ENCODE results near the gene RAPGEF1.

The RAPGEF1 gene

GRCh38 chr9:131706608-131706970 lies 33.3 kb downstream of the RAPGEF1 start:
- DNase-seq (ENCODE audit: low read depth in 3 of 3): no peak

- DNase-seq (ENCODE audit: low read depth in 3 of 3): no peak
Observed at GRCh38 chr9:131704988-131705387, 34.9 kb downstream of the RAPGEF1 start.

- no peak for DNase-seq (ENCODE audit: low read depth in 3 of 3)
Observed at GRCh38 chr9:131704141-131704983, 35.5 kb downstream of the RAPGEF1 start.

- no peak for DNase-seq (ENCODE audit: low read depth in 3 of 3)
Observed at GRCh38 chr9:131703697-131704096, 36.2 kb downstream of the RAPGEF1 start.

GRCh38 chr9:131702911-131703310 lies 37.0 kb downstream of the RAPGEF1 start:
- DNase-seq (ENCODE audit: low read depth in 3 of 3): no peak

- no peak for DNase-seq (ENCODE audit: low read depth in 3 of 3)
Observed at GRCh38 chr9:131701789-131702337, 38.0 kb downstream of the RAPGEF1 start.

GRCh38 chr9:131701436-131701781 lies 38.5 kb downstream of the RAPGEF1 start:
- no peak for DNase-seq (ENCODE audit: low read depth in 3 of 3)

GRCh38 chr9:131700765-131701435 lies 39.0 kb downstream of the RAPGEF1 start:
- DNase-seq (ENCODE audit: low read depth in 3 of 3): no peak

- no peak for DNase-seq (ENCODE audit: low read depth in 3 of 3)
Observed at GRCh38 chr9:131700076-131700475, 39.8 kb downstream of the RAPGEF1 start.

- no peak for DNase-seq (ENCODE audit: low read depth in 3 of 3)
Observed at GRCh38 chr9:131698618-131698985, 41.3 kb downstream of the RAPGEF1 start.

GRCh38 chr9:131697908-131698617 lies 41.8 kb downstream of the RAPGEF1 start:
- DNase-seq (ENCODE audit: low read depth in 3 of 3): no peak

GRCh38 chr9:131697097-131697496 lies 42.8 kb downstream of the RAPGEF1 start:
- no peak for DNase-seq (ENCODE audit: low read depth in 3 of 3)

- no peak for DNase-seq (ENCODE audit: low read depth in 3 of 3)
Observed at GRCh38 chr9:131695836-131696460, 43.9 kb downstream of the RAPGEF1 start.

- DNase-seq (ENCODE audit: low read depth in 3 of 3): no peak
Observed at GRCh38 chr9:131695366-131695765, 44.5 kb downstream of the RAPGEF1 start.

GRCh38 chr9:131693651-131694597 lies 46.0 kb downstream of the RAPGEF1 start:
- no peak for DNase-seq (ENCODE audit: low read depth in 3 of 3)

GRCh38 chr9:131692612-131693562 lies 47.0 kb downstream of the RAPGEF1 start:
- no peak for DNase-seq (ENCODE audit: low read depth in 3 of 3)

- no peak for DNase-seq (ENCODE audit: low read depth in 3 of 3)
Observed at GRCh38 chr9:131691969-131692611, 47.8 kb downstream of the RAPGEF1 start.

- no peak for DNase-seq (ENCODE audit: low read depth in 3 of 3)
Observed at GRCh38 chr9:131690941-131691573, 48.8 kb downstream of the RAPGEF1 start.

GRCh38 chr9:131690462-131690861 lies 49.4 kb downstream of the RAPGEF1 start:
- no peak for DNase-seq (ENCODE audit: low read depth in 3 of 3)
